ENCODE measurements around the gene KCNIP3.

GRCh38 chr2:95366514-95366913 is 69.4 kb downstream of the KCNIP3 start:
- no peak for TF ChIP-seq CTCF (IDR thresholded peaks at IDR 0.05)
- no peak for TF ChIP-seq EZH2 (IDR thresholded peaks at IDR 0.05; ENCODE audit: borderline replicate concordance, insufficient read depth, low read depth, low read length, poor library complexity, severe bottlenecking)

Measured in B cell (primary cell).